GM19238 (cell line): ENCODE data around the gene LTA4H.

ENCODE experiments used
- DNase-seq: peaks from one replicate; pipeline ENCODE4 v3.0.0; 2011; ENCODE audit warnings: low spot score; ENCODE audit not compliant: insufficient read length

Gene LTA4H

DNA sequence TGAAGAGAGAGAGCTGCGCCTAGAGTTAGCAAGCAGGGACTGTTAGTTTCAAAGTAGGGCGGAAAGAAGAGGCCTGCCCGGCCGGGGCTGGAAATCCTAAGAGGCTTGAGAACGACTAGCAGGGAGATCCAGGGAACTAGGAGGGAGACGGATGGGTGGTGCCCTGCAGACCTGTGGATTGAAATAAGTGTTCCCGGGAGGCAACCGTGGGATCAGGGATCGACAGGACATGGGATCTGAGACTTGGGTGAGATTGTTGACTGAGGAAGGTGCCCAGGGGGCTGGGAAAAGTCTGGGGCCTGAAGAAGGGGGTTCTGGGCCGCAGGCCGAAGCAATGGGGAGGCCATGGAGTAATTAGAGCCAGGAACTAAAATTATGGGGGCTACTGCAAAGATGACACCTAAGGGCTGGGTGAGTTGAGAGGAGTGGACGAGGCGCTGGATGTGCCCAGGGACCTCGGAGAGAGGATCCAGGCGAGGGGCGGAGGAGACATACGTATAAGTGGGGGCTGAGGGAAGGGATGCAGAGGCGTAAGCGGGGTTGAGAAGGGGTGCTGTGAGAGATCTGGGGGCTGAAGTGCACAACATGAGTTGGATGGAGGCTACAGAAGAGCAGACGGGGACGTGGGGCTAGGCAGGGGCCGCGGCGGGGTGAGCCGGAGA, 635 bp downstream of the LTA4H start:
- DNase-seq: no peak

DNA sequence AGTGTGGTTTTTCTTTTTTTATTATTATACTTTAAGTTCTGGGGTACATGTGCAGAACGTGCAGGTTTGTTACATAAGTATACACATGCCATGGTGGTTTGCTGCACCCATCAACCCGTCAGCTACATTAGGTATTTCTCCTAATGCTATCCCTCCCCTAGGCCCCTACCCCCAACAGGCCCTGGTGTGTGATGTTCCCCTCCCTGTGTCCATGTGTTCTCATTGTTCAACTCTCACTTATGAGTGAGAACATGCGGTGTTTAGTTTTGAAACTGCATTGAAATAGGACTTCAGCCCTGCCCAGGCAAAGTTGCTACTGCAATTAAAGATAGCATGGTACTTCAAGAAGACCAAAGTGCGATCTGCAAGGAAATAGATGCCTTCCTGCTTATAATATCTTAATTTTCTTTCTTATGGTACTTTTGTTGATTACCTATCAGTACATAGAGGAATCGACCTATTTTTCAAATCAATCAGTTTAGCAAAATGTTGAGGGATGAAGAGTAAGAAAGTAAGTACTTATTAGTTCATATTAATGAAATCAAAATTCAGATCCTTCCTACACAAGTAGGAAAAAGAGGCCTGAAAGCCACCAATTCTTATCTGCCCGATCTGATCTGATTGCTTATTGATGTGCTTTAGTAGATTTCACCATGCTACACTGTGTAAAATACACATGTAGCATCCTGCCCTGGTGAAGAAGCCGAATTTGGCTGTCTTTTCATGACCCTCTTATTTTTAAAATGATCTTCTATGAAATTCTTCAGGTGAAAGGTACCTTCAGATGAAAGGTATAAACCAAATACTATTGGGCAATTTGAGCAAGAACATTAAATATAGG, 1.6 kb downstream of the LTA4H start:
- DNase-seq: no peak

DNA sequence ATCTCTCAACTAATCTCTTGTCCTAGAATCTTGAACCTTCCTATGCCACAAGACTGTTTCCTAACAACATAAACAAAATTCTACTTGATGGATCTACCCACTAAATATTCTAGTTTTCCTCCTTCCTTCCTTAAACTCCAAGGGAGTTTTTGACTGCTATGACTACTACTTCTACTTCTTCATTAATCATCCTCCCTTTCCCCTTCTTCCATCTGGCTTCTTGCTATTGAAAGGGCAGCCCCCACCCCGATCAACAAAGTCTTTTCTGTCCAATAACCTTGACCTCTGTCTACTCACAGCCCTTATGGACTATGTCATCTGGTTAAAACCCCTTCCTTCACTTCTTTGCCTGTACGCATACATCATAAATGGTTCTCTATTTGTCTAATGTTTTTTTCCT, 5.6 kb downstream of the LTA4H start:
- no peak for DNase-seq

DNA sequence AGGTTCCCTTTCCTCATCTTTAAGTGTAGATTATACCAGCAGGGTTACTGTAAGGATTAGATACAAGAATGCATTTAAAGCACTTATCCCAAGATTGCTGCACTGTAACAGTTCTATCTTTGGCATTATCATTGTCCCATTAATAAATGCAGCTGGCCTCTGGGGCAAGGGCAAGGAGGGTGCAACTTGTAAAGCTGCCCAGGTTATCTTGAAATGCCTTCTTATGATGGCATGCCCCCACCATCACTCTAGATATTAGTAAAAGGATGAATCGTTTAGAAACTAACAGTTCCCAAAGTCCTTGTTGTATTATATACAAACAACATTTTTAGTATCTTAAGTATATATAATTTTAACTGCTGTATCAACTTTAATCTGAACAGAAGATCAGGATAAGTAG, 6.8 kb downstream of the LTA4H start:
- no peak for DNase-seq

DNA sequence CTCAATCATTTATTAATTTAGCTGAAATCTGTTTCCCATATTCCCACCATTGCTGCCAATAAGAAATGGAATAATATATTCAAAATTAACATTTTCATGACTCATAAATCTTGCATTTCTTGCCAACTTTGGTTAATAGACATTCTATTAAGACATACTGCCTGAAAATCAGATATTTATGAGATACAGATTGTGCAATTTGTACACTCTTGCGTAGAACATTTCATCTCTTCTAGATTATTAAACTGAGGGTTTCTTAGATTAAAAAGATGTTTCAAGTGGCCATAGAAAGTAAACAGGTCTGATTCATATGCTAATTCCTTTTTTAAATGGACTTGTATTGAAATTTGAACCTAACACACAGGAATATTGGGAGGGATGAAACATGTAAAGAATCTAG, 9.1 kb downstream of the LTA4H start:
- DNase-seq: no peak

DNA sequence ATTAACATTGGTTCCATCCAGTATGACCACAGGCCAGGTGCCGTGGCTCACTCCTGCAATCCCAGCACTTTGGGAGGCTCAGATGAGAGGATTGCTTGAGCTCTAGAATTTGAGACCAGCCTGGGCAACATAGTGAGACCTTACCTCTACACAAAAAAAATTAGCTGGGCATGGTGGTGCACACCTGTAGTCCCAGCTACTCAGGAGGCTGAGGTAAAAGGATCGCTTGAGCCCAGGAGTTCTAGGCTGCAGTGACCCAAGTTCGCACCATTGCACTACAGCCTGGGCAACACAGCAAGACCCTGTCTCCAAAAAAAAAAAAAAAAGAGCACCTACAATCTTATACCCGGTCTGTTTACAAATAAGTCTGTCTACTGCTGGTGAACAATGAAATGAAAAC, 9.9 kb downstream of the LTA4H start:
- DNase-seq: no peak

DNA sequence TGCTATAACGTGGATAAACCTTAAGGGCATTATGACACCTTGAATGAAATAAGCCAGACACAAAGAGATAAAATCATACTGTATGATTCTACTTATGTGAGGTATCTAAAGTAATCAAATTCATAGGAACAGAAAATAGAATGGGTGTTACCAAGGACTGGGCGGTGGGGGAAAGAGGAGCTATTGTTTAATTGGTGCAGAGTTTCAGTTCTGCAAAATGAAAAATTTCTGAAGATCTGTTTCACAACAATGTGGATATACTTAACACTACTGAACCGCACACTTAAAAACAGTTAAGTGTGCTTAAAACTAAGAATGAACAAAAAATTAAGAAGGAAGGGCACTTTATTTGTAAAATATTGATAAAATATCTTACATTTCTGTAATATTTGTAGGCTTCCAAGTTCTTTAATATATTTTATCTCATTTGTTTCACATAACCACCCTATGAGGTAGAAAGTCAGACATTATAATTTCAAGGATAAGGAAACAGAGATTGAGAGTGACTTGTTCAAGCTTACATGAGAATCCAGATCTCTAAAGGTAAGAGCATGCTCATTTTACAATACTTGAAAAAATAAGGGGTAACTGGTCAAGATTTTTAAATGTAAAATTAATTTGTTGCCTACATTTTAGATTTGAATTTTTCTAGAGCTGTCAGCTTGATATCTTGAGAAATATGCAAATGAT, 14.9 kb downstream of the LTA4H start:
- DNase-seq: no peak

DNA sequence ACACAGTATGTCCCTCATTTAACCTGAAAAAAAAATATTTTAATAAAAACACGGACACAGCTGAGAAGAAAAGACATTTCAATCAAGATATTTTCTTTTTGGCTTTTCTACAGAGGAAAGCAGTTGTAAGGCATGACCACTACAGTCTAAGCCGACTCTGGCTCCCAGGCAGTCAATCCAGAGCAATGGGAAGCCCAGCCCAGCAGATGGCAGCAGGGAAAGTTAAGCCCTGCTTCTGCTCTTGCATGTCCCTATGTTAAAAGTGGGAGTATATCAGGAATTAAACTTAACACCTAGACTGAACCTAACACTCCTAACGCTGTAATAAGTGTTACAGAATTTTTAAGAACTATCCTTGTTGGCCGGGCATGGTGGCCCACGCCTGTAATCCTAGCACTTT, 19.7 kb downstream of the LTA4H start:
- no peak for DNase-seq

DNA sequence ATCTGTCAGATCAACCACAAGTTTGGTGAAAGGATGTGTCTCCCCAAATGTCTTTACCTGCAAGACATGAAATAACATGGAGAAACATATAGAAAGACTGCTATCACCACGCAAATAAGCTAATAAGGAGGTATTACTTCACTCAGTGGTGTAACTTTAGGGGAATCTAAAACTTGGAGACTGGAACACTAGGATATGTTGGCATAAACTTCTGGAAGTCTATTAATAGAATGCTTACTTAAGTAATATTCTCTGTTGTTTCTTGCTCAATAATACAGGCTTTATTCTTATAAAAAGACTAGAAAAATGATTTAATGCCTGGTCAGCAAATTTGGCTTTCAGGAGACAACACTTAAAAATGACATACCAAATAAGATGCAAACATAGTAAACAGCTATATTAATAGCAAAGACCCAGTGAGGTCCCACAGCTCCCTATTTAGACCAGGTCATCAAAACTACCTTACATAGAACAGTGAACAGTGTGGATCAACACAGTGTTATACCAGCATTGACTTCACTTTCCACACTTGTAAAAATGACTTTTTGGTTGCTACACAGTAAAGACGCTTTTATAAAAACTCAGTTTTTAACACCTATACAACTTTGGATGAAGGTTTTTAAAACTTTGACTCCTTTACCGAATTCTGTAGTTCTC, 20.3 kb downstream of the LTA4H start:
- DNase-seq: no peak

DNA sequence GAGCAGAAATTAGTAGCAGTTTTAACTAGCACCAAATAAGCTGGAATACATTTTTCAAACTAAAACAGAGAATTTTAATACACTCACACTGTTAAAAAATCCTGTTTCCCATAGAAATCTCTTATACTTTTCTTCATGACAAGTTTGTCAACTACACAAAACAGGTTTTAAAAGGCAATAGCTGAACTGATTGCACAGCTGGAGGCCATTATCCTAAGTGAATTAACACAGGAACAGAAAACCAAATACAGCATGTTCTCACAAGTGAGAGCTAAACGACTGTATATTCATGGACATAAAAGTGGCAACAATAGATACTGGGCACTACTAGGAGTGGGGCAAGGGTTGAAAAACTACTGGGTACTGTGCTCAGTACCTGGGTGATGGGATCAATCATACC, 27.7 kb downstream of the LTA4H start:
- no peak for DNase-seq

DNA sequence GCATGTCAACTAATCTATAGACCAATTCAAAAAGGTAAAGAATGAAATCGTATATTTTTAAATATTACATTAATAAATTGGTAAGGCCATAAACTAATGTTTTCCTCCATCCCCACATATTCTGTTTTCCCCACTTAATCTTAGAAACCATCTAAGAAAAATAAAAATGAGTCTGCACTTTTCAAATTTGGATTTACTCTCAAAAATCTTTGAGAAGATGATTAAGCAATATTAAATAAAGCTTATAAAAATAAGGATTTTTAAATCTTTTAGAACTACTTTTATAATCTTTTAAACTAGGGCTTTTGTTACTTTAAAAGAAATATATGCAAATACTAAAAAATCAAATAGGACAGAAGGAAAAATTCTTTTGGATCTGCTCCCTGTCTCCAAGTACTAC, 28.7 kb downstream of the LTA4H start:
- DNase-seq: no peak

DNA sequence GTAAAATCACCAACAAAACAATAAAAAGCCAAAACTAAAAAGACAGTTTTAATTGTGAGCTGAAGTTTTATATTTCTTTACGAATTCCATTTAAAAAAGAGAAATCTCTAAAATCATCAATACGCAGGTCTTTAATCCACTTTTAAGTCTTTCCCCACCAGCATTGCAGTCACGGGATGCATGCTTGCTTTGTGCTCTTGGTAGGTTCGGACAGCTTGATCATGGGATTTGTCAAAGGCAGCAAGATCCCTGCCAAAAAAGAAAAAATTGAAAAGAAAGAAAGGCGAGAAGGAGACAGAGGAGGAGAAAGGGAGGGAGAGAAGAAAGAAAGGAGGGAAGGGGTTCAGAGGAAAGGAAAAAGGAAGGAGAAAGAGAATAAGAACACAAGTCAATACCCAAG, 34.5 kb downstream of the LTA4H start:
- DNase-seq: no peak

DNA sequence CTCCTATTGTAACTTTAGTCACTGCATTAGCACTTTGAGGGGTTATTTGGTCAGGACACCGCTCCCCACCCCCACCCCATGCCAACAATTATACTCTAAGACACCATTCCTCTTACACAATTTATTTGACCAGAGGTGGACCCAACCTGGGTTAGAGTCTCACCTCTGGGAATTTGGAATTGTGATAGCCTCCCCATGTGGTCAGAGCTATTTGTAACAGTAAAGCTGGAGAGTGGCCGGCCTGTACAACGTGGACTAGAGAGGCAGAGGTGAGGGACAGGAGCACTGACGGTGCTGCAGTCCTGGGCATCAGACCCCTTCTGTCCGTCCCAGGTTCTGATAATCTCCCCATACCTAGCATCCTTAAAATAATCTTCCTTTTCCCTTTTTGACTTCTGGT, 35.9 kb downstream of the LTA4H start:
- no peak for DNase-seq

DNA sequence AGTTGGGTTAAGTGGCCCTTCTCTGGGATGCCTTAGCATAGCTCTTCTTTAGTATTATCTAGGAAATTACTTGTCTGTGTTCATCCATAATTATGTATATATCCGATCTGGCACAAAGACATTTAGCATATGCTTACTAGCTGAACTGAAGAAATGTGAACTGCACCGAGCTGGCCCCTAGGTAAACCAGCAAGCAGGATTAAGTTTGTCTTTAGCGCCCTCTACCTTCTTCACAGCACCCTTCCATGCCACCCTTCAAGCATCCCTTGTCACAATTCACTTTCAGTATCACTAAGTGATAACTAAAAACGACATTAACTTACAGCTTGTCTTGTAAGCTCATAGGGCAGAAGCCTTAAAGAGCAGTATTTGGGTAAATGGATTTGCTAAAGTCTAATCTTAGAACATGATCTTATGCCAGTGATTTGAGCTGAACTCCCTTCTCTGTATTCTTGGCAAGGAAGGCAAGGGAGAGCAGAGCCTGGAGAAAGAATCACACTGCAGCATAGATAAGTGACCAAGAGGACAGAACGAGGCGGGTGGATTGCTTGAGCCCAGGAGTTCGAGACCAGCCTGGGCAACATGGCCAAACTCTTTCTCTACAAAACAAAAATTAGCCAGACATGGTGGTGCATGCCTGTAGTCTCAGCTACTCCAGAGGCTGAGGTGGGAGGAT, 36.6 kb downstream of the LTA4H start:
- DNase-seq: peak; percentile 45

DNA sequence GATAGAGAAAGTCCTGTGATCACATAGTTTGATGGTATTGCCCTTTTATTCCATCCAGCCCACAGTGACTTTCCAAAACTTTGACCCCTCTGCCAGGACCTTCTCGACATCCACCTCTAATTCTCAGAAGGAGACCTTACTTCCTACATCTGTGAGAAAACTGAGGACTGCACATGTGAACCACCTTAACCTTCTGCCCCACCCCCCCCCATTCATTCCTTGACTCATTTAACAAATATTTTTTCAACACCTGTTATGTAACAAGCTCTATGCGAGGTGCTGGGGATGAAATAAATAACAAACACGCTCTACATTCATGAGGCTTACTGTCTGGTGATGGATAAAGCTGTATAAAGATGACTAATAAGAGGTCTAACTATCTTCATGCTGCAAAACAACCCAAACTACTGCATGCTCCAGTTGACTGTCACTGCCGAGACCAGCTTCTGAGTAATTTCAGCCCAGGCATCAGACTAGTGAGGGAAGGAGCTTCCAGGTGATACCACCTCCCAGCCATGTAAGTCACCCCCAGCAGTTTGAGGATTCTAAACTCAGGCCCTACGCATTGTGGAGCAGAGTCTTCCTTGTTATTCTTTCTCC, 37.4 kb downstream of the LTA4H start:
- no peak for DNase-seq

DNA sequence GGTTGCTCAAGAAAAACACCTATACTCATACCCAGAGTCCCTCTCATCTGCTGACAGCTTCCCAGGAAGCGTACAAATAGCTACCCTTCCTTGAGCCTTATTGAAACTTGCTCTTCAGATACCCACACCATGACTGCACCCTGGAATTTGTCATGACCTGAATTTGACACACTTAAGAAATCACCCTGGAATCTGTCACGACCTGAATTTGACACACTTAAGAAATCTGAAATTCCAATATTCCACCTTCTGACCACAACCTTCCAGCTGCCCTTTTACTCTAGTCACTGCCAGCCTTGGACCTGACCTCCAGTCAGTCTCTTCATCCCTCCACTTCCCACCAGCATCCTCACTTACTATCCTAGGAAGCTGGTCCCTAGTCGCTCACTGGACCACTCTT, 38.1 kb downstream of the LTA4H start:
- DNase-seq: no peak

DNA sequence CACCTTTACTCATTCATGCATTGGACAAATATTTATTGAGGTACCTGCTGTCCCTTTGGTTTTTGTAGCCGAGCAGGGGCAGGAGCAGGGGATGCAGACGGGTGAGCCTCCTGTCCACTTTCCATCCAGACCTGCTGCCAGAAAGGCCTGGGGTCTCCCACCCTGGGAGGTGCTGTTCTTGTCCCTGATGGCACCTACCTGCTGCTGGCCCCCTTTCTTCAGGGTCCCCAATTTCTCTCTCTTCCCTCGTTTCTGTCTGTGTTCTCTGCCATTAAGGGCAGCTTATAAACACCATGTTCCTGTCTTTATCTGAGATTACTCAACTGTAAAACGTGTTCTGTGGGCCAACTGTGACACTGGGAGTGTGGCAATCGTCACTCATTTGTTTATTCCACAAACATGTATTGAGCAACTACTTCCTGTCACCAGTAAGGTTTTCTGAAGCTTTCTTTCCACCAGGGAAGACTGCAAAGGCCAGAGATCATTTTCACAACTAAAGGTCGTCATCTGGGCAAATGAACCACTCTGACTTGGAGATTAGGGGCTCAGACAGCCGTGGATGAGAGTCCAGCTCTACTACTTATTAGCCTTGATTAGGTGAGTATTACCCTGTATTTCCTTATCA, 39.2 kb downstream of the LTA4H start, which contains the start of gene HAL:
Gene HAL (minus strand): TSS at position 311 of the 625 bp plus-strand sequence. CDS start 434 bp downstream, outside the sequence.
- no peak for DNase-seq

DNA sequence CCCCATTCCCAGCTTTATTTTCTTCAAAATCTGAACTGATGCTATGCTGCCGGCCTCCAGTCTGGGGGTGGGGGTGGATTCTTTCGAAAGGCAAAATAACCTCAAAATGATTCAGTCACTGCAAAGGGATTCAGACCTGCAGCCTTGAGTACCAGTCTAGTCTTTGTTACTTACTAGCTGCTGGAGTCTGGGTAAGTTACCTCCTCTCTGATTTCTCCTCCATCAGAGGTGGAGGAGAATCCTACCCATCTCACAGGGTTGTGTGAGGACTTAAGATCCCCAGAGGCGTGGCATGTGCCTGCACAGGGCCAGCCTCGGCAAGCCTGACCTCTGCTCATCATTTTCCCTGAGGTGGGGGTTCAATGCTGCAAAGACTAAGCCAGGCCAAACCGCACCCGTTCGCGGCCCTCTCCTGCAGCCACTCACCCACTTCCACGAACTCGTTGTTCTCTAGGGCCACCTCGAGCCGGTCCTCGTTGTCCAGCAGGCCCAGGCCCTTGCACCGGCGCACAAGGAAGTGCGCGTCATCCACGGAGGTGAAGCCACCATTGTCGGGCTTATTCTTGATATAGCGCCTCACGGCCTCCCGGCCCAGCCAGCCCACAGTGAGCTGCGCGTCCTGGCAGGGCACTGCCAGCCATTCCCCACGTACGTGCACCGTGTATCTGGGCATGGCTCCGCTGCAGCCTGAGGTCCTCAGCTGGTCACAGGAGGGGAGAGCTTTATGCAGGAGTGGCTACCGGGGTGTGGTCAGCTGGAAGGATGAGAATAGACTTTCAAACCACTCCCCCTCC, 40.0 kb downstream of the LTA4H start:
- no peak for DNase-seq

DNA sequence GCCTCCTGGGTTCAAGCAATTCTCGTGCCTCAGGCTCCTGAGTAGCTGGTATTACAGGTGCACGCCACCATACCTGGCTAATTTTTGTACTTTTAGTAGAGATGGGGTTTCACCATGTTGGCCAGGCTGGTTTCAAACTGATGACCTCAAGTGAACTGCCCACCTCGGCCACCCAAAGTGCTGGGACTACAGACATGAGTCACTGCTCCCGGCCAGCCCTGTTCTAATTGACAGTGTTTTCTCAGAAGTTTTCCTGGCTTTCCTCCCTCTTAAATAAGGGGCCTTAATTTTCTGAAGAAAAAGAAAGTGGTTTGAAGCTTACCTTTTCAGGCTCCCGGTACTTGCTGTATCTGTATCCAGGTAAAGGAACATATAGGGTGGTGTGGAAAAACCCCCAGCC, 40.9 kb downstream of the LTA4H start:
- no peak for DNase-seq

DNA sequence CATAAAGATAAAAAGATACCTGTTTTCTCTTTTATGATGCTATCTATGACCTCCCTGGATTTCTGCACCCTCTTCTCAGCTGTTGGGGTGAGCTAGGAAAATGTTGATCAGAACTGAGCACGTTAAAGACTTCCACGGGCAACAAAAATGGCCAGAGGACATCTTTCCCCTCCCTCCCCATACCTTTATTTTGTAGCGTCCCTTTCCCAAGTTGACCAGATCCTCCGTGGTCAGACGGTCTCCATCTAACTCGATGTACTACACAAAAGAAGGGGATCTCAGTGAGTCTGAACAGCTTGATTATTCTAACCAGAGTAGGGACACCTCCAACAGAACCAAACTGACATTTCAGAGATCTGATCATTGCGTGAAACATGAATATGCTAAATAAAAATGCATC, 41.5 kb downstream of the LTA4H start:
- DNase-seq: no peak
